CD4-positive, alpha-beta T cell (primary cell): ENCODE data around the gene HOXD8. TPM values are rescaled to one million over a fixed set of nuclear protein-coding genes. Genes with fewer than 3 reads are reported as not detected.

ENCODE experiments used
- ATAC-seq: fragments of 200-7000 bp; cut with Tn5 transposase; one replicate; pipeline ENCODE4 v1.10.0; 2022; ENCODE audit warnings: mild to moderate bottlenecking; ENCODE audit not compliant: poor library complexity
- CTCF ChIA-PET: fragments of 350-600 bp; sonication (Branson Sonifier 250); formaldehyde crosslinking; loops from one replicate; lab custom pipeline; 2021; ENCODE audit warnings: antibody characterized with exemption, inconsistent platforms; lab: Charles Lee
- POLR2A ChIA-PET: fragments of 350-600 bp; sonication (Branson Sonifier 250); formaldehyde crosslinking; loops from one replicate; lab custom pipeline; 2021; ENCODE audit warnings: antibody characterized with exemption, inconsistent platforms; lab: Charles Lee
- DNase-seq, 14 experiments: peaks; one replicate each; pipeline ENCODE4 v3.0.0-alpha.2; 2013 to 2020; ENCODE audit warnings: mixed read lengths in 2 of 14
- H3K27ac ChIP-seq, 2 donors: one replicate each; pipeline versions ENCODE4 v1.5.1 to v1.7.0; 2013; ENCODE audit warnings: low read length in 2 of 2, low read depth in 1 of 2, mild to moderate bottlenecking in 1 of 2
- H3K27me3 ChIP-seq, 2 experiments: 1 replicate in 1 of 2; 2 replicates in 1 of 2; pipeline versions ENCODE4 v1.6.1 to v1.7.0; 2013; ENCODE audit warnings: low read length in 2 of 2, control low read depth in 1 of 2, mild to moderate bottlenecking in 1 of 2, moderate library complexity in 1 of 2; ENCODE audit not compliant: insufficient read depth in 2 of 2, control insufficient read depth in 1 of 2
- H3K36me3 ChIP-seq: one replicate; pipeline ENCODE4 v1.6.1; 2013; ENCODE audit warnings: low read length, control low read depth; ENCODE audit not compliant: insufficient read depth
- H3K4me1 ChIP-seq: one replicate; pipeline ENCODE4 v1.6.1; 2013; ENCODE audit warnings: low read length, control low read depth; ENCODE audit not compliant: insufficient read depth
- H3K4me3 ChIP-seq: one replicate; pipeline ENCODE4 v1.5.1; 2013; ENCODE audit warnings: mild to moderate bottlenecking, low read length, moderate library complexity
- H3K9me3 ChIP-seq, 2 experiments: 1 replicate in 1 of 2; 2 replicates in 1 of 2; pipeline versions ENCODE4 v1.6.1 to v1.7.0; 2013; ENCODE audit warnings: low read length in 2 of 2, mild to moderate bottlenecking in 2 of 2, control low read depth in 1 of 2, moderate library complexity in 1 of 2; ENCODE audit not compliant: control insufficient read depth in 1 of 2, insufficient read depth in 1 of 2
- H3K27ac Mint-ChIP-seq: one replicate; pipeline ENCODE4 v1.8.0; 2020; ENCODE audit warnings: mixed read lengths
- H3K27me3 Mint-ChIP-seq: one replicate; pipeline ENCODE4 v1.8.0; 2021; ENCODE audit warnings: mixed read lengths
- H3K36me3 Mint-ChIP-seq: one replicate; pipeline ENCODE4 v1.8.0; 2021; ENCODE audit warnings: low read depth, mixed read lengths
- H3K4me1 Mint-ChIP-seq: one replicate; pipeline ENCODE4 v1.8.0; 2021; ENCODE audit warnings: low read depth, mixed read lengths
- H3K4me3 Mint-ChIP-seq: one replicate; pipeline ENCODE4 v1.8.0; 2020; ENCODE audit warnings: mild to moderate bottlenecking, mixed read lengths
- H3K9me3 Mint-ChIP-seq: one replicate; pipeline ENCODE4 v1.8.0; 2020; ENCODE audit warnings: mixed read lengths
- intact Hi-C, 2 experiments: fragments of 100-400 bp; cut with DNase I in 1 of 2; cut with micrococcal nuclease in 1 of 2; formaldehyde crosslinking; loops; one replicate each; pipeline versions ENCODE4 v1.15.1 to v1.9.0; 2023 to 2025; cut with DNase I, micrococcal nuclease
- total RNA-seq, 174 experiments: library from RNA in 2 of 174; stranded (reverse) in 2 of 174; gene quantifications; one replicate each; pipeline ENCODE4 v1.2.3 and lab custom pipeline; 2021 to 2026
- TF ChIP-seq, protein P1 (sequence below): fragments of 200-600 bp; IDR thresholded peaks from one replicate; pipeline ENCODE4 v1.8.0; 2022; ENCODE audit warnings: antibody characterized with exemption, mild to moderate bottlenecking

Gene HOXD8
- total RNA-seq, 2 experiments from 2014 or later, result not detected

DNA sequence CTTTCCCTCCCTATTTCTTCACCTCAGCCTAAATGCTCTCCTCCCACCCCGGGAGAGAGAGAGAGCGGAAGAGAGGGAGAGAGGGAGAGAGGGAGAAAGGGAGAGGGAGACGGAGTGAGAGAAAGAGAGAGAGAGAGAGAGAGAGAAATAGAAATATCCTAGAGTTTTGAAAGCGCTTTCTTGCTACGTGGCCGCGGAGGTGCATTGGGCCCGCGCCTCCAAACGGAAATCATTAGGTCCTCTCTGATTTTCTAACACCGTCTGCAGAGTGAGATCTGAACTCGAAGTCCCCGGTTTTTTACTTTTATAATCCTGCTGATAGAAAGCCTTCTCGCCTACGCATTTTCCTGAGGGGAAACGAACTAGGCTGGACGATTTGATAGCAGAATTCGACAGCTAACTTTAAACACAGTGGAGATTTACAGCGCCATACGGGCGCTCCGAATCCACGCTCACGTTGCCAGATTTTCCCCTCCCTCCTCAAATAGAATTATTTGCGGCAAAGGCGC lies 44.8 kb upstream of the HOXD8 start:
- Histone ChIP-seq H3K4me3 (no peak overlapping the region), H3K4me1 (peaks cover 42% of the 10 kb centered on the region), H3K27ac (no peak overlapping the region), H3K27me3 (peaks cover 93 to 96% of the 10 kb centered on the region in 2 experiments), H3K9me3 (peaks cover 52 to 84% of the 10 kb centered on the region in 2 experiments), H3K36me3 (no peaks in the 10 kb centered on the region)
- ATAC-seq, result no peak
- peaks cover 89% of the 10 kb centered on the region for H3K27me3 Mint-ChIP-seq
- TF ChIP-seq, protein P1, sequence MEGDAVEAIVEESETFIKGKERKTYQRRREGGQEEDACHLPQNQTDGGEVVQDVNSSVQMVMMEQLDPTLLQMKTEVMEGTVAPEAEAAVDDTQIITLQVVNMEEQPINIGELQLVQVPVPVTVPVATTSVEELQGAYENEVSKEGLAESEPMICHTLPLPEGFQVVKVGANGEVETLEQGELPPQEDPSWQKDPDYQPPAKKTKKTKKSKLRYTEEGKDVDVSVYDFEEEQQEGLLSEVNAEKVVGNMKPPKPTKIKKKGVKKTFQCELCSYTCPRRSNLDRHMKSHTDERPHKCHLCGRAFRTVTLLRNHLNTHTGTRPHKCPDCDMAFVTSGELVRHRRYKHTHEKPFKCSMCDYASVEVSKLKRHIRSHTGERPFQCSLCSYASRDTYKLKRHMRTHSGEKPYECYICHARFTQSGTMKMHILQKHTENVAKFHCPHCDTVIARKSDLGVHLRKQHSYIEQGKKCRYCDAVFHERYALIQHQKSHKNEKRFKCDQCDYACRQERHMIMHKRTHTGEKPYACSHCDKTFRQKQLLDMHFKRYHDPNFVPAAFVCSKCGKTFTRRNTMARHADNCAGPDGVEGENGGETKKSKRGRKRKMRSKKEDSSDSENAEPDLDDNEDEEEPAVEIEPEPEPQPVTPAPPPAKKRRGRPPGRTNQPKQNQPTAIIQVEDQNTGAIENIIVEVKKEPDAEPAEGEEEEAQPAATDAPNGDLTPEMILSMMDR, result no peak
- H3K4me3 Mint-ChIP-seq, result peak overlapping the region; percentile 48
- H3K27ac Mint-ChIP-seq, result peak overlapping the region; percentile 81
- peaks cover 35% of the 10 kb centered on the region for H3K4me1 Mint-ChIP-seq
- peaks cover 10% of the 10 kb centered on the region for H3K9me3 Mint-ChIP-seq
- CTCF ChIA-PET, result no interaction called here
- H3K36me3 Mint-ChIP-seq, result peaks cover 51% of the 10 kb centered on the region
- POLR2A ChIA-PET, result interaction anchor here (0.7 to 1.4 kb wide), 2 partner anchors 12 to 1747 kb away, joined by 3 to 4 read pairs; no protein-coding TSS in a partner anchor
- intact Hi-C loops, result loop anchor here (5.0 to 10.0 kb wide), 4 partner anchors 33 to 1750 kb away; partner anchors contain the start of genes HOXD10 (in 1 of the 2) and SP9 (in 1 of the 2)
- DNase-seq, result no peak

DNA sequence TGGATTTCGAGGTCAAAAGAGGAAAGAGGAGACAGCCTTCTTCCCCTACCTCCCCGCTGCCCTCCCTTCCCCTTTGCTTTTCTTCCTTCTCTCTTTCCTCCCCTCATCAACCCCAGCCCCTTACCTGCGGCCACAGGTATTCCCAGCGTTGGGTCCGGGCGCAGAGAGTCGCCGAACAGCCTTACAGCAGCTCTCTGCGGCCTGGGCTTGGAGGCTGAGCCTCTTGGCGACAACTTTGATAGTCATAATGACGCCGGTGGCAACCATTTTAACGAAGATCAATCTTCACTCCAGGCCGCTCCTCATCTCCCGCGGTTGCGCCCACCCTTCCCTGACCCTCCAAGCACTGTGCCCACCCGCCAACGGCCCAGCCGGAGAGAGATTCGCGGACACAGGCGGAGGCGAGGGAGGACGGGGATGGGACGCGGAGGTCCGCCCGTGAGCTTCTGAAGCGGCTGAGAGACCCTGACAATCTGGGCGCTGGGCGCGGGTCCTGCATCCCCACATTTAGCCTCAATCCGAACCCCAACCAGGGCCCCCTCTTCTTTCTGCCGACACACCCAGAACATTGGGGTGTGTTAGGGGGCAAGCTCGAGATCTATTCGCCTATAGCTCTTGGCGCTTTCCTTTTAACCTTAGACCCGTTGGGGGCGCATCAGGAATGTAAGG lies 44.3 kb upstream of the HOXD8 start:
- Histone ChIP-seq H3K4me3 (no peak overlapping the region), H3K27ac (no peak overlapping the region), H3K4me1 (peaks cover 38% of the 10 kb centered on the region), H3K27me3 (peaks cover 97 to 99% of the 10 kb centered on the region in 2 experiments), H3K9me3 (peaks cover 52 to 79% of the 10 kb centered on the region in 2 experiments), H3K36me3 (no peaks in the 10 kb centered on the region)
- DNase-seq (peak in 1 of 14 experiments; percentile 30), ATAC-seq (no peak)
- H3K27me3 Mint-ChIP-seq, result peaks cover 94% of the 10 kb centered on the region
- ChIA-PET CTCF (no interaction called here), POLR2A (interaction anchor here (1.4 kb wide), 1 partner anchor 11 kb away, joined by 4 read pairs; no protein-coding TSS in a partner anchor)
- peaks cover 51% of the 10 kb centered on the region for H3K36me3 Mint-ChIP-seq
- peaks cover 35% of the 10 kb centered on the region for H3K4me1 Mint-ChIP-seq
- H3K27ac Mint-ChIP-seq, result peak overlapping the region; percentile 81
- peaks cover 10% of the 10 kb centered on the region for H3K9me3 Mint-ChIP-seq
- intact Hi-C loops, result loop anchor here in 1 of 2 experiments (5.0 to 10.0 kb wide), 2 partner anchors 47 to 1750 kb away; partner anchors contain the start of gene SP9
- peak overlapping the region; percentile 51 for H3K4me3 Mint-ChIP-seq
- TF ChIP-seq, protein P1, result no peak

DNA sequence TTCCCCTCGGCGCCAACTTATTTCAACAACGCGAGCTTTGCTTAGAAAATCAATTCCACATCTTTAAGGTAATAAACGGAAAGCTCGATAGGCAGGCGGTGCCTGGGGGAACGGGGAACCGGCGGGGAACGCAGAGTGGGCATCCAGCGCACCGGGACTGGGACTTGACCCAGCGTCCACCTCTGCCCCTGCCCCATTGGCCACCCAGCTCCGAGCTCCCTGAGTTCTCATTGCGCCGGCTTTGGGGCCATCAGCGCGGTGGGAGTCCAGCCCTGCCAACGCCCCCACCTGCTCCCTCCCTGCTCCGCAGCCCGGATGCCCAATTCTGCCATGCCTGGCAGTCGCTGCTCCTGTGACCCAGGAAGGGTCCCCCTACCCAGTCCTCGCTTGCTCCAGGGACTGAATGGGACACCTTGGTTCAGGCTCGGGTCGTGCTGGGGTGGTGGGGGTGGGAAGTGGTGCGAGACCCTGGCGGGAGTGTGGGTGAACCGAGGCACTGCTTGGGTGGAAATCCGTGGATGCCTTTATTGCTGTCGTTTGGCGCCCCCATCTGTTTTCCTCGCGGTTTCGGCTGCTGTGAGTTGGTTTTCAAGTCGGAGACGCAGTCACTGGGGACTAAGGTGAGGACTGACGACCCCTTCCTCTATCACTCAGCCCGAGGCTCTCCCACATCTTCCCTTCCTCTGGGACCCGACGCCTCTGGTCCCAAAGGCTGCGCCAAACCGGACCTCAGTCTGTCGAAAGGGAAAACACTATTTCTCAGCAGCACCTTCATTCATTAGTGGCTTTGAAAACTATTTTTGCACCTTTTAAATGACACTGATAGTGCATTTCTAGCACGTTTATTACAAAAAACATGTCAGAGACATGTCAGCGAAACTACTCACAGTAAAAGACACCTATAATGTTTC lies 43.4 kb upstream of the HOXD8 start:
- peaks cover 45 to 73% of the 10 kb centered on the region in 2 experiments for H3K9me3 ChIP-seq

More for the DNA sequence above, 43.4 kb upstream of the HOXD8 start:
- intact Hi-C loops, result loop anchor here in 1 of 2 experiments (5.0 to 10.0 kb wide), 2 partner anchors 46 to 1751 kb away; partner anchors contain the start of gene SP9
- H3K36me3 Mint-ChIP-seq, result peaks cover 44% of the 10 kb centered on the region
- peaks cover 32% of the 10 kb centered on the region for H3K4me1 Mint-ChIP-seq
- TF ChIP-seq, protein P1, result no peak
- ATAC-seq, result no peak
- Histone ChIP-seq H3K27ac (no peak overlapping the region), H3K27me3 (peaks cover 96 to 100% of the 10 kb centered on the region in 2 experiments), H3K4me1 (peaks cover 31% of the 10 kb centered on the region), H3K4me3 (no peak overlapping the region), H3K36me3 (no peaks in the 10 kb centered on the region)
- ChIA-PET POLR2A (interaction anchor here (0.6 to 1.4 kb wide), 2 partner anchors 10 to 46 kb away, joined by 3 to 4 read pairs; no protein-coding TSS in a partner anchor), CTCF (no interaction called here)
- DNase-seq, result no peak
- peaks cover 10% of the 10 kb centered on the region for H3K9me3 Mint-ChIP-seq
- peaks cover 98% of the 10 kb centered on the region for H3K27me3 Mint-ChIP-seq
- peak overlapping the region; percentile 51 for H3K4me3 Mint-ChIP-seq
- peak overlapping the region; percentile 81 for H3K27ac Mint-ChIP-seq
